Smooth muscle cell (in vitro differentiated cells): Measurements from ENCODE around the gene ABCC4. TPM values are rescaled to one million over a fixed set of nuclear protein-coding genes. Genes with fewer than 3 reads are reported as not detected.

Source experiments
- DNase-seq: peaks from one replicate; lab custom pipeline; 2025; ENCODE audit not compliant: unreplicated experiment; lab: John Stamatoyannopoulos, UW
- H2AFZ ChIP-seq: fragments of 200-600 bp; sonication (generic); 2 replicates; pipeline ENCODE4 v1.6.0; 2016; ENCODE audit warnings: antibody characterized with exemption, low read depth, mild to moderate bottlenecking
- H3F3A ChIP-seq: fragments of 200-600 bp; sonication (generic); 2 replicates; pipeline ENCODE4 v1.6.0; 2017; ENCODE audit warnings: antibody characterized with exemption, low read depth
- H3K27ac ChIP-seq: fragments of 200-600 bp; sonication (generic); 2 replicates; pipeline ENCODE4 v1.5.1; 2016; ENCODE audit warnings: low read depth, mild to moderate bottlenecking
- H3K27me3 ChIP-seq: fragments of 200-600 bp; sonication (generic); 2 replicates; pipeline ENCODE4 v1.6.1; 2016; ENCODE audit warnings: low read depth, mild to moderate bottlenecking
- H3K36me3 ChIP-seq: fragments of 200-600 bp; sonication (generic); 2 replicates; pipeline ENCODE4 v1.5.1; 2016; ENCODE audit warnings: low read depth
- H3K4me1 ChIP-seq: fragments of 200-600 bp; sonication (generic); 2 replicates; pipeline ENCODE4 v1.5.1; 2016; ENCODE audit warnings: low read depth
- H3K4me2 ChIP-seq: fragments of 200-600 bp; sonication (generic); 2 replicates; pipeline ENCODE4 v1.6.0; 2016; ENCODE audit warnings: mild to moderate bottlenecking
- H3K4me3 ChIP-seq: fragments of 200-600 bp; sonication (generic); 2 replicates; pipeline ENCODE4 v1.5.1; 2016; ENCODE audit warnings: mild to moderate bottlenecking
- H3K79me2 ChIP-seq: fragments of 200-600 bp; sonication (generic); 2 replicates; pipeline ENCODE4 v1.6.0; 2016; ENCODE audit warnings: low read depth, mild to moderate bottlenecking
- H3K9ac ChIP-seq: fragments of 200-600 bp; sonication (generic); 2 replicates; pipeline ENCODE4 v1.6.0; 2016; ENCODE audit warnings: low read depth
- H3K9me3 ChIP-seq: fragments of 200-600 bp; sonication (generic); replicated peaks from 2 replicates; pipeline ENCODE4 v1.5.1; 2016; ENCODE audit warnings: low read depth
- H4K20me1 ChIP-seq: fragments of 200-600 bp; sonication (generic); 2 replicates; pipeline ENCODE4 v1.6.0; 2016; ENCODE audit warnings: low read depth
- WGBS: methylation state at CpG from one replicate; pipeline ENCODE4 v1.1.7; 2016; ENCODE audit warnings: low lambda C conversion rate; 5-methylcytosine and 5-hydroxymethylcytosine counted together
- polyA plus RNA-seq: library from polyadenylated mRNA; unstranded; fragments of >200 nt; fragmentation: Nextera tagmentation; extraction: Ambion mirVana; gene quantifications from 2 replicates; pipeline ENCODE4 v1.2.1, GENCODE V29; 2016
- total RNA-seq: library from RNA; depleted of rRNA; stranded (reverse); fragments of >200 nt; gene quantifications from 2 replicates; pipeline ENCODE4 v1.2.3, GENCODE V29; 2014
- TF ChIP-seq, protein P1 (sequence below): fragments of 200-600 bp; sonication (generic); IDR thresholded peaks from 2 replicates; pipeline ENCODE4 v1.5.1; 2017; ENCODE audit warnings: borderline replicate concordance, mild to moderate bottlenecking, antibody characterized with exemption; ENCODE audit not compliant: insufficient read depth, poor library complexity, severe bottlenecking

ABCC4 gene
- total and polyA plus RNA-seq, 2 experiments from 2014 or later = 11.9 to 37.7 TPM

DNA sequence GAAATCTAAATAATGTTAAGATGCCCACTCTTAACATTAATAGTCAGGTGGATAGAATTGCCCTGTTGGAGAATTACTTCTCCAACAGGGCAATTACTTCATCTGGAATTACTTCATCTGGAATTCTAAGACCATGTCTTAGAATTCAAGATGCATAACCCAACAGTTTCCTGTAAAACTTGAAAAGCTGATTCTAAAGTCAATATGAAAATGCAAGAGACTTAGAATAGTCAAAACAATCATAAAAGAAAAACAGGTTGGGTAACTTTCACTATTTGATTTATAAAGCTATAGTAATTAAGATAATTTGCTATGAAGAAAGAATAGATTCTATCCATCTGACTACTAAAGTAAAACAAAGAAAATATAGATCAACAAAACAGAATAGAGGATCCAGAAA, 75.2 kb downstream of the ABCC4 start:
- Histone ChIP-seq H3K4me2 (no peak overlapping the region), H3F3A (no peaks in the 10 kb centered on the region), H3K9me3 (no peaks in the 10 kb centered on the region), H3K27me3 (no peaks in the 10 kb centered on the region), H3K79me2 (peaks cover 13% of the 10 kb centered on the region), H3K4me1 (no peaks in the 10 kb centered on the region), H3K9ac (no peak overlapping the region), H4K20me1 (no peaks in the 10 kb centered on the region), H3K4me3 (no peak overlapping the region), H2AFZ (no peak overlapping the region), H3K36me3 (no peaks in the 10 kb centered on the region), H3K27ac (no peak overlapping the region)
- TF ChIP-seq, protein P1, sequence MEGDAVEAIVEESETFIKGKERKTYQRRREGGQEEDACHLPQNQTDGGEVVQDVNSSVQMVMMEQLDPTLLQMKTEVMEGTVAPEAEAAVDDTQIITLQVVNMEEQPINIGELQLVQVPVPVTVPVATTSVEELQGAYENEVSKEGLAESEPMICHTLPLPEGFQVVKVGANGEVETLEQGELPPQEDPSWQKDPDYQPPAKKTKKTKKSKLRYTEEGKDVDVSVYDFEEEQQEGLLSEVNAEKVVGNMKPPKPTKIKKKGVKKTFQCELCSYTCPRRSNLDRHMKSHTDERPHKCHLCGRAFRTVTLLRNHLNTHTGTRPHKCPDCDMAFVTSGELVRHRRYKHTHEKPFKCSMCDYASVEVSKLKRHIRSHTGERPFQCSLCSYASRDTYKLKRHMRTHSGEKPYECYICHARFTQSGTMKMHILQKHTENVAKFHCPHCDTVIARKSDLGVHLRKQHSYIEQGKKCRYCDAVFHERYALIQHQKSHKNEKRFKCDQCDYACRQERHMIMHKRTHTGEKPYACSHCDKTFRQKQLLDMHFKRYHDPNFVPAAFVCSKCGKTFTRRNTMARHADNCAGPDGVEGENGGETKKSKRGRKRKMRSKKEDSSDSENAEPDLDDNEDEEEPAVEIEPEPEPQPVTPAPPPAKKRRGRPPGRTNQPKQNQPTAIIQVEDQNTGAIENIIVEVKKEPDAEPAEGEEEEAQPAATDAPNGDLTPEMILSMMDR = no peak
- DNase-seq = no peak

- TF ChIP-seq, protein P1 = no peak
- no peaks in the 10 kb centered on the region for H3K36me3 ChIP-seq
- WGBS = 100% methylated on average over 2 of the region's 2 CpGs
Observed at GRCh38 chr13:95224064-95224463, 77.2 kb downstream of the ABCC4 start.

DNA sequence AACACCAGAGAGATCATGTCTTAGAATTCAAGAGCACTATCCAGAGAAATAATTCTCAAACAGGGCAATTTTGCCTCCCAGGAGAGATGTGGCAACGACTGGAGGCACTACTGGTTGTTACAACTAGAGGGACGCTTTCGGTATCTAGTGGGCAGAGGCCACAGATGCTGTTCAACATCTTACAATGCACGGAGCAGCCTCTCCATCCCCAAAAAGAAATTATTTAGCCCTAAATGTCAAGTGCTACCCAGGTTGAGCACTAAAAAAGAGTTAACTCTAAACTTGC, 78.6 kb downstream of the ABCC4 start:
- no peaks in the 10 kb centered on the region for H3K4me1 ChIP-seq
- H3K27me3 ChIP-seq = no peaks in the 10 kb centered on the region
- H3K79me2 ChIP-seq = peaks cover 13% of the 10 kb centered on the region
- DNase-seq = no peak
- H3F3A ChIP-seq = no peaks in the 10 kb centered on the region
- 94% methylated on average over 4 of the region's 4 CpGs for WGBS
- no peak overlapping the region for H3K9ac ChIP-seq
- H3K4me3 ChIP-seq = no peak overlapping the region
- no peaks in the 10 kb centered on the region for H3K36me3 ChIP-seq
- H3K9me3 ChIP-seq = no peaks in the 10 kb centered on the region
- TF ChIP-seq, protein P1 = no peak
- no peaks in the 10 kb centered on the region for H4K20me1 ChIP-seq
- H2AFZ ChIP-seq = no peak overlapping the region
- no peak overlapping the region for H3K27ac ChIP-seq
- no peak overlapping the region for H3K4me2 ChIP-seq

More at GRCh38 chr13:95224064-95224463, 77.2 kb downstream of the ABCC4 start:
- no peak overlapping the region for H2AFZ ChIP-seq
- H3K9ac ChIP-seq = no peak overlapping the region
- no peaks in the 10 kb centered on the region for H3K4me1 ChIP-seq
- H3F3A ChIP-seq = no peaks in the 10 kb centered on the region
- no peak overlapping the region for H3K4me3 ChIP-seq
- no peaks in the 10 kb centered on the region for H3K9me3 ChIP-seq
- no peak overlapping the region for H3K27ac ChIP-seq
- peaks cover 13% of the 10 kb centered on the region for H3K79me2 ChIP-seq
- no peaks in the 10 kb centered on the region for H3K27me3 ChIP-seq
- DNase-seq = no peak
- H3K4me2 ChIP-seq = no peak overlapping the region
- no peaks in the 10 kb centered on the region for H4K20me1 ChIP-seq

- Histone ChIP-seq H2AFZ (no peak overlapping the region), H3K9ac (no peak overlapping the region), H3K4me1 (no peaks in the 10 kb centered on the region), H3K27ac (no peak overlapping the region), H3K4me2 (no peak overlapping the region), H3K4me3 (no peak overlapping the region), H3K9me3 (no peaks in the 10 kb centered on the region), H4K20me1 (no peaks in the 10 kb centered on the region), H3K79me2 (peaks cover 13% of the 10 kb centered on the region), H3K27me3 (no peaks in the 10 kb centered on the region), H3K36me3 (no peaks in the 10 kb centered on the region), H3F3A (no peaks in the 10 kb centered on the region)
- 74% methylated on average over 8 of the region's 8 CpGs for WGBS
- TF ChIP-seq, protein P1 = no peak
- no peak for DNase-seq
Observed at GRCh38 chr13:95221971-95222732, 79.1 kb downstream of the ABCC4 start.
